GM06990 (cell line): ENCODE measurements around the gene TBCD.

Experiments
- DNase-seq: peaks from one replicate; pipeline ENCODE4 v3.0.0-alpha.2; 2011; ENCODE audit not compliant: insufficient read length; ENCODE audit errors: extremely low read depth
- H3K27me3 ChIP-seq: replicated peaks from 2 replicates; pipeline ENCODE4 v1.6.0; 2011; ENCODE audit warnings: low read length; ENCODE audit not compliant: control insufficient read depth, insufficient read depth
- H3K36me3 ChIP-seq: 2 replicates; pipeline ENCODE4 v1.5.1; 2011; ENCODE audit warnings: low read length; ENCODE audit not compliant: control insufficient read depth, insufficient read depth
- H3K4me3 ChIP-seq: replicated peaks from 2 replicates; pipeline ENCODE4 v1.5.1; 2011; ENCODE audit warnings: low read depth, mild to moderate bottlenecking, control low read depth, low read length
- CTCF ChIP-seq: IDR thresholded peaks from 2 replicates; pipeline ENCODE4 v1.5.1; 2011; ENCODE audit warnings: low read length, control low read depth, mild to moderate bottlenecking, inconsistent platforms; ENCODE audit not compliant: insufficient read depth, poor library complexity, severe bottlenecking

The TBCD gene

DNA sequence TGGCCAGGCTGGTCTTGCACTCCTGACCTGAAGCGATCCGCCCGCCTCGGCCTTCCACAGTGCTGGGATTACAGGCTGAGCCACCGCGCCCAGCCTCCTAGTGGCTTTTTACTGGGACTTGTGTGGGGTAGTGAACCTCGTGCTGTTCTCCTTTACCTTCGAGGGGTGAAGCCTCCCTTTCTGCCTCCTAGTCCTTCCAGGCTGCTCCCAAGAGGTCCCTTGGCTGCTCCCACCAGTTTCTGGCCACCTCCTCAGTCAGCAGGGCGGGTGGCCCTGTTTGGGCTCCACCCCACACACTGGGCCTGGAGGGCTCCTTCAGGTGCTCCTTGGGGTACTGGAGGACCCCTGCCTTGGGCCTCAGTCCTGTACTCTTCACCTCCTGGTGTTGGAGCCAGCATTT lies 158.9 kb downstream of the TBCD start:
- Histone ChIP-seq H3K36me3 (peaks cover 3% of the 10 kb centered on the region; the same call in 1 of the 2 replicates), H3K27me3 (no peaks in the 10 kb centered on the region), H3K4me3 (no peak overlapping the region)
- no peak for DNase-seq
- no peak for TF ChIP-seq CTCF

DNA sequence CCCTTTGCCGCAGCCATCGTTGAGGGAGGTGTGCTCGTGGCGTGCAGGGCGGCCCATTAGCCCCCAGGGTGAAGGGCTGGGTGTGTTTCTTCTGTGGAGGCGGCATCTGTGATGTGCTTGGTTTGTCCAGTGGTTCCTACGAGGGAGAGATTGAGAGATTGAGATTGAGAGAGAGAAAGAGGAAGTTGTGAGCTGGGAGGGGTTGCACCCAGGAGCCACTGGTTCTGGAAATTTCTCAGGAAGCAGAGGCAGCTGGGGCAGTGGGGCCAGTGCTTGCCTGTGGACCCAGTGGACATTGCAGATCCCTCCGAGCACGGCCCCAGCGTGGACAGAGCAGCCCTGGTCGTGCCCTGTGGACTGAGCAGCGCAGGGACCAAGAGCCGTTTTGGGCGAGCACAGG lies 160.0 kb downstream of the TBCD start:
- DNase-seq: no peak
- no peak overlapping the region for H3K4me3 ChIP-seq
- peaks cover 3% of the 10 kb centered on the region; the same call in 1 of the 2 replicates for H3K36me3 ChIP-seq

GRCh38 chr17:82912484-82913089 lies 160.7 kb downstream of the TBCD start:
- TF ChIP-seq CTCF: no peak
- no peak overlapping the region for H3K4me3 ChIP-seq
- H3K27me3 ChIP-seq: no peaks in the 10 kb centered on the region
- H3K36me3 ChIP-seq: no peaks in the 10 kb centered on the region; the same call in 1 of the 2 replicates
- DNase-seq: no peak

More for the DNA sequence above, 160.0 kb downstream of the TBCD start:
- no peak for TF ChIP-seq CTCF
- no peaks in the 10 kb centered on the region for H3K27me3 ChIP-seq

DNA sequence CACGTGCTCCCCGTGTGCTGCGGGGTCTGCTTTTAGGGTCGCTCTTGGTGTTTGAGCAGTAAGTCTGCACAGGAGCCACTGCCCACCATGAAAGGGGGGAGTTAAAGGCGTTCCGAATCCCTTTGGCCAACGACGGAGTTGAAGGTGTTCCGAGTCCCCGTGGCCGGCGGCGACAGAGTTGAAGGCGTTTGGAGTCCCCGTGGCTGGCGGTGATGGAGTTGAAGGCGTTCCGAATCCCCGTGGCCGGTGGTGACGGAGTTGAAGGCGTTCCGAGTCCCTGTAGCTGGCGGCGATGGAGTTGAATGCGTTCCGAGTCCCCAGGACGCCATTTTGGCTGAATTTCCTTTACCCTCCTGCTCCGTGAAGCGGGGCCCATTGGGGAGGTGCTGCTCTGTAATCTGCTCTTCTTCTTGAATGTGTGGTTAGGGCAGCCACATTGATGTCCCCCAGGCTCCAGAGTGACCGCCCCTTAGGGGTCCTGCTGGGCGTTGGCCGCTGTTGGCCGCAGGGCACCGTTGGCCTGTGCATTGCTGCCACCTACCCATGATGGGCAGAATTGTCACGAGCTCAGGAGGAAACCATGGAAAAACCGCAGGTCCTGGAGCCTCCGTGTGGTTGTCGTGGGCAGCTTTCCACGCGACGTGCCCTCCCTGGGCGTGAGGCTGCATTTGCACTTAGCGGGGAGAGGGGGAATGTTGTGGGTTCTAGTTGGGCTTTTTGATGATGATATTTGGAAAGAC lies 161.6 kb downstream of the TBCD start:
- no peaks in the 10 kb centered on the region; the same call in 1 of the 2 replicates for H3K36me3 ChIP-seq
- DNase-seq: no peak
- H3K27me3 ChIP-seq: no peaks in the 10 kb centered on the region
- H3K4me3 ChIP-seq: no peak overlapping the region
- no peak for TF ChIP-seq CTCF

GRCh38 chr17:82914375-82914774 lies 162.5 kb downstream of the TBCD start:
- Histone ChIP-seq H3K4me3 (no peak overlapping the region), H3K36me3 (no peaks in the 10 kb centered on the region; the same call in 1 of the 2 replicates), H3K27me3 (no peaks in the 10 kb centered on the region)
- DNase-seq: no peak
- TF ChIP-seq CTCF: peak; percentile 81
